T-cell (primary cell): ENCODE data around the gene ARHGAP21. TPM values are rescaled to one million over a fixed set of nuclear protein-coding genes. Genes with fewer than 3 reads are reported as not detected.
A peak's percentile ranks its signal among the peaks of the same experiment; 100 is the strongest.

Source experiments
- ATAC-seq, 4 experiments: fragments of 200-7000 bp in 3 of 4; fragments of 150-1000 bp in 1 of 4; cut with Tn5 transposase; replicated peaks in 1 of 4; 1 replicate in 3 of 4; 2 replicates in 1 of 4; pipeline ENCODE4 v1.10.0; 2021; ENCODE audit warnings: moderate library complexity in 3 of 4, mild to moderate bottlenecking in 2 of 4, moderate number of reproducible peaks in 1 of 4
- CTCF ChIA-PET, 2 donors: fragments of 300-600 bp; sonication (Branson Sonifier 250); formaldehyde crosslinking; loops; one replicate each; lab custom pipeline; 2022; ENCODE audit warnings: antibody characterized with exemption in 2 of 2; lab: Charles Lee
- POLR2A ChIA-PET, 2 donors: fragments of 300-600 bp; sonication (Branson Sonifier 250); formaldehyde crosslinking; loops; one replicate each; lab custom pipeline; 2022; ENCODE audit warnings: antibody characterized with exemption in 2 of 2; lab: Charles Lee
- DNase-seq, 35 experiments: peaks; one replicate each; pipeline versions ENCODE4 v3.0.0 to v3.0.0-alpha.2; 2013 to 2023
- H3K27ac ChIP-seq: one replicate; pipeline ENCODE4 v1.5.1; 2013; ENCODE audit warnings: low read length
- H3K27me3 ChIP-seq, 2 experiments: replicated peaks in 1 of 2; 1 replicate in 1 of 2; 2 replicates in 1 of 2; pipeline versions ENCODE4 v1.6.1 to v1.7.0; 2013; ENCODE audit warnings: low read length in 1 of 2, mixed read lengths in 1 of 2; ENCODE audit not compliant: control insufficient read depth in 2 of 2, insufficient read depth in 2 of 2; ENCODE audit errors: extremely low read depth in 1 of 2
- H3K36me3 ChIP-seq, 2 donors: 1 replicate in 1 of 2; 2 replicates in 1 of 2; pipeline versions ENCODE4 v1.6.1 to v1.7.0; 2013; ENCODE audit warnings: low read length in 1 of 2; ENCODE audit not compliant: control insufficient read depth in 2 of 2, insufficient read depth in 1 of 2; ENCODE audit errors: extremely low read depth in 1 of 2
- H3K4me1 ChIP-seq, 2 experiments: 1 replicate in 1 of 2; 2 replicates in 1 of 2; pipeline versions ENCODE4 v1.6.1 to v1.7.0; 2013; ENCODE audit warnings: low read length in 2 of 2, mixed read lengths in 1 of 2; ENCODE audit not compliant: insufficient read depth in 2 of 2, control insufficient read depth in 1 of 2; ENCODE audit errors: extremely low read depth in 1 of 2
- H3K4me3 ChIP-seq, 2 donors: 1 replicate in 1 of 2; 2 replicates in 1 of 2; pipeline versions ENCODE4 v1.5.1 to v1.7.0; 2013; ENCODE audit warnings: mild to moderate bottlenecking in 2 of 2, low read length in 1 of 2, moderate library complexity in 1 of 2; ENCODE audit not compliant: control insufficient read depth in 1 of 2; ENCODE audit errors: extremely low read depth in 1 of 2
- H3K9me3 ChIP-seq: 2 replicates; pipeline ENCODE4 v1.7.0; 2013
- H3K27ac Mint-ChIP-seq, 2 donors: one replicate each; pipeline ENCODE4 v1.8.0; 2020 to 2021; ENCODE audit warnings: mild to moderate bottlenecking in 2 of 2, mixed read lengths in 2 of 2
- H3K27me3 Mint-ChIP-seq, 2 donors: one replicate each; pipeline ENCODE4 v1.8.0; 2021 to 2022; ENCODE audit warnings: mixed read lengths in 2 of 2
- H3K36me3 Mint-ChIP-seq: one replicate; pipeline ENCODE4 v1.8.0; 2021; ENCODE audit warnings: mixed read lengths
- H3K4me1 Mint-ChIP-seq, 3 donors: one replicate each; pipeline ENCODE4 v1.8.0; 2020 to 2022; ENCODE audit warnings: mixed read lengths in 3 of 3, mild to moderate bottlenecking in 1 of 3
- H3K4me3 Mint-ChIP-seq, 3 donors: one replicate each; pipeline ENCODE4 v1.8.0; 2020 to 2022; ENCODE audit warnings: mild to moderate bottlenecking in 3 of 3, mixed read lengths in 3 of 3, moderate library complexity in 3 of 3
- H3K9me3 Mint-ChIP-seq, 3 donors: one replicate each; pipeline ENCODE4 v1.8.0; 2020 to 2022; ENCODE audit warnings: mixed read lengths in 3 of 3
- whole genome bisulfite sequencing: methylation state at CpG from one replicate; pipeline ENCODE4 v1.1.5; 2013; ENCODE audit warnings: missing lambda C conversion rate; ENCODE audit not compliant: insufficient coverage; 5-methylcytosine and 5-hydroxymethylcytosine counted together
- total RNA-seq, 35 experiments: library from RNA in 6 of 35; stranded (reverse) in 6 of 35; fragments of 120-200 nt in 1 of 35; gene quantifications; one replicate each; pipeline versions ENCODE4 v1.2.1 to v1.2.4 and lab custom pipeline; 2013 to 2026

Gene ARHGAP21
- total RNA-seq, 5 donors from 2014 or later (not counting 1 experiment from before 2014, with no cell fraction given) = 19.1 to 45.8 (median 26.1) TPM

- ChIA-PET POLR2A (interaction anchor here in 1 of 2 donors (0.7 kb wide), 1 partner anchor 47 kb away, joined by 4 read pairs; no protein-coding TSS in a partner anchor), CTCF (interaction anchor here in 1 of 2 donors (0.6 kb wide), 1 partner anchor 9 kb away, joined by 3 read pairs; no protein-coding TSS in a partner anchor)
- ATAC-seq (no peak), DNase-seq (no peak)
- Histone ChIP-seq H3K27me3 (no peaks in the 10 kb centered on the region), H3K27ac (no peak overlapping the region), H3K36me3 (peaks cover 0 to 3% of the 10 kb centered on the region in 2 donors), H3K4me1 (no peaks in the 10 kb centered on the region), H3K9me3 (no peaks in the 10 kb centered on the region), H3K4me3 (no peak overlapping the region)
- no peak overlapping the region for H3K27ac Mint-ChIP-seq
- H3K4me3 Mint-ChIP-seq = no peak overlapping the region
- H3K9me3 Mint-ChIP-seq = no peaks in the 10 kb centered on the region
- H3K4me1 Mint-ChIP-seq = peaks cover 0 to 7% (median 4%) of the 10 kb centered on the region in 3 donors
- no peaks in the 10 kb centered on the region for H3K36me3 Mint-ChIP-seq
- whole genome bisulfite sequencing = no CpG with 5 or more reads among the region's 3 CpGs
- H3K27me3 Mint-ChIP-seq = no peaks in the 10 kb centered on the region
Measured at GRCh38 chr10:24744946-24745345, 21.3 kb upstream of the ARHGAP21 start.

DNA sequence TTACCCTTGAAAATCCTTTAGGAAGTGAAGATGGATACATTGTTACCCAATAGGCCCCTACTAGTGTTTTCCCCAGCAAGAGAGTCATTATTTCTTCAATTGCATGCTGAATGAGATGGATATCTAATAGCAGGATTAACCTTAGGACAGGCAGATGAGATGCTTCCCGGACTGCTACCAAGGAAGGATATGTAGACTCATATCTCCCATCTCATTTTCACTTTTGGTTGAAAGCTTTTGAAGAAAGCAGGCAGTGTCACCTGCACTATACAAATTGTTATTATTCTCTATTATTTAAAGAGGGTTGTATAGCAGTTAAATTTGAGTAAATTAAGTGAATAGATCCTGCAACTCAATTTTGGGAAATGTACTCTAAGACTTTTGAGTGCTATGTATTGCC is 17.0 kb upstream of the ARHGAP21 start:
- Mint-ChIP-seq H3K4me1 (peaks cover 0 to 6% (median 4%) of the 10 kb centered on the region in 3 donors), H3K4me3 (no peak overlapping the region), H3K9me3 (no peaks in the 10 kb centered on the region), H3K27me3 (no peaks in the 10 kb centered on the region), H3K27ac (no peak overlapping the region), H3K36me3 (no peaks in the 10 kb centered on the region)
- Histone ChIP-seq H3K9me3 (no peaks in the 10 kb centered on the region), H3K4me1 (no peaks in the 10 kb centered on the region), H3K36me3 (peaks cover 0 to 3% of the 10 kb centered on the region in 2 donors), H3K4me3 (no peak overlapping the region), H3K27me3 (no peaks in the 10 kb centered on the region), H3K27ac (no peak overlapping the region)
- DNase-seq (no peak), ATAC-seq (no peak)
- ChIA-PET CTCF (no interaction called here), POLR2A (no interaction called here)
- no CpG with 5 or more reads among the region's 1 CpG for WGBS

GRCh38 chr10:24737001-24737400 is 13.3 kb upstream of the ARHGAP21 start:
- Mint-ChIP-seq H3K9me3 (no peaks in the 10 kb centered on the region), H3K36me3 (no peaks in the 10 kb centered on the region), H3K4me1 (no peaks in the 10 kb centered on the region), H3K4me3 (no peak overlapping the region), H3K27me3 (no peaks in the 10 kb centered on the region), H3K27ac (no peak overlapping the region)
- Histone ChIP-seq H3K27ac (no peak overlapping the region), H3K4me1 (no peaks in the 10 kb centered on the region), H3K4me3 (no peak overlapping the region), H3K27me3 (no peaks in the 10 kb centered on the region), H3K36me3 (peaks cover 0 to 1% of the 10 kb centered on the region in 2 donors), H3K9me3 (no peaks in the 10 kb centered on the region)
- ChIA-PET CTCF (no interaction called here), POLR2A (no interaction called here)
- no peak for DNase-seq
- no peak for ATAC-seq

- no peak overlapping the region for H3K4me3 ChIP-seq
- no peak overlapping the region for H3K27ac ChIP-seq
- no peaks in the 10 kb centered on the region for H3K36me3 ChIP-seq
- Mint-ChIP-seq H3K36me3 (no peaks in the 10 kb centered on the region), H3K9me3 (no peaks in the 10 kb centered on the region), H3K27ac (no peak overlapping the region), H3K4me1 (no peaks in the 10 kb centered on the region), H3K27me3 (no peaks in the 10 kb centered on the region), H3K4me3 (no peak overlapping the region)
- no peak for ATAC-seq
- no CpG with 5 or more reads among the region's 1 CpG for WGBS
- H3K9me3 ChIP-seq = no peaks in the 10 kb centered on the region
- ChIA-PET CTCF (no interaction called here), POLR2A (interaction anchor here in 1 of 2 donors (0.7 kb wide), 1 partner anchor 97 kb away, joined by 6 read pairs; no protein-coding TSS in a partner anchor)
- H3K4me1 ChIP-seq = no peaks in the 10 kb centered on the region
- H3K27me3 ChIP-seq = no peaks in the 10 kb centered on the region
- DNase-seq = no peak
Measured at GRCh38 chr10:24731942-24732341, 8.3 kb upstream of the ARHGAP21 start.

GRCh38 chr10:24730811-24731210 is 7.1 kb upstream of the ARHGAP21 start:
- Histone ChIP-seq H3K27ac (no peak overlapping the region), H3K9me3 (no peaks in the 10 kb centered on the region), H3K36me3 (no peaks in the 10 kb centered on the region), H3K27me3 (no peaks in the 10 kb centered on the region), H3K4me3 (no peak overlapping the region), H3K4me1 (no peaks in the 10 kb centered on the region)
- Mint-ChIP-seq H3K4me3 (no peak overlapping the region), H3K36me3 (no peaks in the 10 kb centered on the region), H3K9me3 (no peaks in the 10 kb centered on the region), H3K4me1 (no peaks in the 10 kb centered on the region), H3K27ac (no peak overlapping the region), H3K27me3 (no peaks in the 10 kb centered on the region)
- DNase-seq (no peak), ATAC-seq (no peak)
- WGBS = no CpG with 5 or more reads among the region's 3 CpGs
- CTCF ChIA-PET = no interaction called here
- POLR2A ChIA-PET = no interaction called here

GRCh38 chr10:24727786-24728185 is 4.1 kb upstream of the ARHGAP21 start:
- H3K27me3 ChIP-seq = no peaks in the 10 kb centered on the region
- no peak overlapping the region for H3K27ac Mint-ChIP-seq
- peak in 2 of 35 experiments; percentile 9 to 23 for DNase-seq

More at GRCh38 chr10:24727786-24728185, 4.1 kb upstream of the ARHGAP21 start:
- peaks cover 0 to 3% (median 0%) of the 10 kb centered on the region in 3 donors for H3K4me1 Mint-ChIP-seq
- Histone ChIP-seq H3K9me3 (no peaks in the 10 kb centered on the region), H3K4me1 (peaks cover 0 to 10% of the 10 kb centered on the region in 2 experiments), H3K36me3 (no peaks in the 10 kb centered on the region), H3K4me3 (no peak overlapping the region), H3K27ac (no peak overlapping the region)
- H3K4me3 Mint-ChIP-seq = no peak overlapping the region
- no peaks in the 10 kb centered on the region for H3K9me3 Mint-ChIP-seq
- no peaks in the 10 kb centered on the region for H3K27me3 Mint-ChIP-seq
- ATAC-seq = no peak
- CTCF ChIA-PET = interaction anchor here (0.6 to 1.5 kb wide), 3 partner anchors 89 to 352 kb away, joined by 3 to 6 read pairs (median 3); no protein-coding TSS in a partner anchor
- POLR2A ChIA-PET = no interaction called here
- 90% methylated on average over 3 of the region's 9 CpGs for WGBS
- H3K36me3 Mint-ChIP-seq = no peaks in the 10 kb centered on the region
